GM18526 (cell line): Measurements from ENCODE around the gene ACOT11.

Experiments
- POLR2A ChIP-seq: IDR thresholded peaks from 3 replicates; pipeline ENCODE4 v1.6.1; 2011; ENCODE audit not compliant: insufficient read length; ENCODE audit errors: extremely low read depth

Gene ACOT11

GRCh38 chr1:54528613-54529012 is 19.4 kb upstream of the ACOT11 start:
- TF ChIP-seq POLR2A, result no peak

GRCh38 chr1:54532033-54532432 is 16.0 kb upstream of the ACOT11 start:
- no peak for TF ChIP-seq POLR2A

GRCh38 chr1:54537611-54538010 is 10.4 kb upstream of the ACOT11 start:
- no peak for TF ChIP-seq POLR2A

- no peak for TF ChIP-seq POLR2A
These were observed 9.5 kb upstream of the ACOT11 start for GRCh38 chr1:54538538-54538937.

GRCh38 chr1:54540582-54541295 is 7.3 kb upstream of the ACOT11 start:
- no peak for TF ChIP-seq POLR2A

GRCh38 chr1:54542120-54542961 is 5.7 kb upstream of the ACOT11 start:
- no peak for TF ChIP-seq POLR2A

GRCh38 chr1:54542962-54543539 is 5.0 kb upstream of the ACOT11 start:
- no peak for TF ChIP-seq POLR2A

GRCh38 chr1:54543729-54544496 is 4.1 kb upstream of the ACOT11 start:
- TF ChIP-seq POLR2A, result no peak

- no peak for TF ChIP-seq POLR2A
These were observed 2.0 kb upstream of the ACOT11 start for GRCh38 chr1:54545916-54546635.

- TF ChIP-seq POLR2A, result no peak
These were observed 1.2 kb upstream of the ACOT11 start for GRCh38 chr1:54546651-54547401.

GRCh38 chr1:54548389-54549044 is 489 bp downstream of the ACOT11 start:
- no peak for TF ChIP-seq POLR2A

GRCh38 chr1:54549181-54549924 is 1.3 kb downstream of the ACOT11 start:
- TF ChIP-seq POLR2A, result no peak

- no peak for TF ChIP-seq POLR2A
These were observed 3.9 kb downstream of the ACOT11 start for GRCh38 chr1:54551891-54552290.
